SK-N-SH treated with all-trans-retinoic acid at 6 μM for 48 hours (cell line): ENCODE data around the gene AKIP1.
A peak's percentile ranks its signal among the peaks of the same experiment; 100 is the strongest.

Experiments used
- ATAC-seq: fragments of 200-7000 bp; cut with Tn5 transposase; 3 replicates; pipeline ENCODE4 v1.9.1; 2020; ENCODE audit warnings: mild to moderate bottlenecking, moderate library complexity
- ARNTL ChIP-seq: fragments of 450-650 bp; formaldehyde crosslinking; IDR thresholded peaks from 2 replicates; pipeline ENCODE4 v1.5.0; 2020; ENCODE audit warnings: low read depth, mild to moderate bottlenecking, moderate library complexity, borderline replicate concordance
- BACH2 ChIP-seq: fragments of 250-450 bp; sonication (Bioruptor Pico); IDR thresholded peaks from 2 replicates; pipeline ENCODE4 v1.9.0; 2021; ENCODE audit warnings: mild to moderate bottlenecking, borderline replicate concordance
- CREB5 ChIP-seq: fragments of 250-450 bp; sonication (Bioruptor Pico); IDR thresholded peaks from 2 replicates; pipeline ENCODE4 v1.5.1; 2020; ENCODE audit warnings: low read depth, mild to moderate bottlenecking, moderate library complexity
- CSDC2 ChIP-seq: fragments of 250-450 bp; sonication (Bioruptor Pico); IDR thresholded peaks from 2 replicates; pipeline ENCODE4 v1.5.0; 2020; ENCODE audit warnings: mild to moderate bottlenecking, moderate library complexity
- CSRNP3 ChIP-seq: fragments of 250-450 bp; sonication (Bioruptor Pico); IDR thresholded peaks from 2 replicates; pipeline ENCODE4 v1.5.1; 2021; ENCODE audit warnings: mild to moderate bottlenecking, moderate library complexity
- ESRRG ChIP-seq: fragments of 250-450 bp; sonication (Bioruptor Pico); IDR thresholded peaks from 2 replicates; pipeline ENCODE4 v1.6.1; 2021; ENCODE audit warnings: mild to moderate bottlenecking
- GLIS3 ChIP-seq: fragments of 250-450 bp; sonication (Bioruptor Pico); IDR thresholded peaks from 2 replicates; pipeline ENCODE4 v1.5.0; 2020; ENCODE audit warnings: mild to moderate bottlenecking, moderate library complexity
- ISL1 ChIP-seq: fragments of 250-450 bp; sonication (Bioruptor Pico); IDR thresholded peaks from 2 replicates; pipeline ENCODE4 v2.1.2; 2022; ENCODE audit warnings: mild to moderate bottlenecking, moderate library complexity
- PPARA ChIP-seq: fragments of 250-450 bp; sonication (Bioruptor Pico); IDR thresholded peaks from 2 replicates; pipeline ENCODE4 v1.5.0; 2020; ENCODE audit warnings: mild to moderate bottlenecking, borderline replicate concordance
- RARB ChIP-seq: fragments of 250-450 bp; sonication (Bioruptor Pico); IDR thresholded peaks from 2 replicates; pipeline ENCODE4 v1.8.0; 2021; ENCODE audit warnings: mild to moderate bottlenecking, moderate library complexity
- SNAI2 ChIP-seq: fragments of 250-450 bp; sonication (Bioruptor Pico); IDR thresholded peaks from 2 replicates; pipeline ENCODE4 v1.5.0; 2020; ENCODE audit warnings: mild to moderate bottlenecking, moderate library complexity
- TCF4 ChIP-seq: fragments of 250-450 bp; sonication (Bioruptor Pico); IDR thresholded peaks from 2 replicates; pipeline ENCODE4 v1.8.0; 2021; ENCODE audit warnings: mild to moderate bottlenecking, moderate library complexity, borderline replicate concordance
- TOX ChIP-seq: fragments of 250-450 bp; sonication (Bioruptor Pico); IDR thresholded peaks from 2 replicates; pipeline ENCODE4 v1.8.0; 2021; ENCODE audit warnings: mild to moderate bottlenecking, moderate library complexity, borderline replicate concordance
- ZC3H10 ChIP-seq: fragments of 250-450 bp; sonication (Bioruptor Pico); IDR thresholded peaks from 2 replicates; pipeline ENCODE4 v1.5.1; 2021; ENCODE audit warnings: mild to moderate bottlenecking, moderate library complexity
- ZFP3 ChIP-seq: fragments of 250-450 bp; sonication (Bioruptor Pico); IDR thresholded peaks from 2 replicates; pipeline ENCODE4 v1.5.0; 2020; ENCODE audit warnings: mild to moderate bottlenecking, moderate library complexity
- ZFP30 ChIP-seq: fragments of 450-650 bp; formaldehyde crosslinking; IDR thresholded peaks from 2 replicates; pipeline ENCODE4 v1.5.0; 2022; ENCODE audit warnings: mild to moderate bottlenecking, moderate library complexity
- ZNF565 ChIP-seq: fragments of 450-650 bp; formaldehyde crosslinking; conservative IDR thresholded peaks from 2 replicates; pipeline ENCODE4 v1.5.0; 2020; ENCODE audit warnings: low read depth, mild to moderate bottlenecking, moderate library complexity
- ZNF70 ChIP-seq: fragments of 450-650 bp; formaldehyde crosslinking; IDR thresholded peaks from 2 replicates; pipeline ENCODE4 v1.5.0; 2020; ENCODE audit warnings: mild to moderate bottlenecking, moderate library complexity
- ZNF8 ChIP-seq: fragments of 450-650 bp; formaldehyde crosslinking; IDR thresholded peaks from 2 replicates; pipeline ENCODE4 v1.5.0; 2020; ENCODE audit warnings: mild to moderate bottlenecking, moderate library complexity
- TF ChIP-seq, protein P1 (sequence below): fragments of 250-450 bp; sonication (Bioruptor Pico); IDR thresholded peaks from 2 replicates; pipeline ENCODE4 v1.8.0; 2021; ENCODE audit warnings: low read depth, mild to moderate bottlenecking, moderate library complexity, borderline replicate concordance
- TF ChIP-seq, protein P2 (sequence below): fragments of 250-450 bp; sonication (Bioruptor Pico); IDR thresholded peaks from 2 replicates; pipeline ENCODE4 v1.8.0; 2020; ENCODE audit warnings: mild to moderate bottlenecking, moderate library complexity, borderline replicate concordance

Gene AKIP1

GRCh38 chr11:8956860-8957259, 45.9 kb downstream of the AKIP1 start:
- ATAC-seq: no peak
- TF ChIP-seq ZFP3 (CRISPR knock-in tag): no peak
- no peak for TF ChIP-seq TCF4
- TF ChIP-seq SNAI2 (CRISPR knock-in tag): no peak
- TF ChIP-seq ESRRG (CRISPR knock-in tag): no peak
- TF ChIP-seq ZNF70 (CRISPR knock-in tag): no peak
- TF ChIP-seq ARNTL (CRISPR knock-in tag): no peak
- no peak for TF ChIP-seq PPARA
- no peak for TF ChIP-seq CSRNP3 (CRISPR knock-in tag)
- no peak for TF ChIP-seq TOX (CRISPR knock-in tag)
- TF ChIP-seq ZC3H10 (CRISPR knock-in tag): no peak
- TF ChIP-seq, protein P1, sequence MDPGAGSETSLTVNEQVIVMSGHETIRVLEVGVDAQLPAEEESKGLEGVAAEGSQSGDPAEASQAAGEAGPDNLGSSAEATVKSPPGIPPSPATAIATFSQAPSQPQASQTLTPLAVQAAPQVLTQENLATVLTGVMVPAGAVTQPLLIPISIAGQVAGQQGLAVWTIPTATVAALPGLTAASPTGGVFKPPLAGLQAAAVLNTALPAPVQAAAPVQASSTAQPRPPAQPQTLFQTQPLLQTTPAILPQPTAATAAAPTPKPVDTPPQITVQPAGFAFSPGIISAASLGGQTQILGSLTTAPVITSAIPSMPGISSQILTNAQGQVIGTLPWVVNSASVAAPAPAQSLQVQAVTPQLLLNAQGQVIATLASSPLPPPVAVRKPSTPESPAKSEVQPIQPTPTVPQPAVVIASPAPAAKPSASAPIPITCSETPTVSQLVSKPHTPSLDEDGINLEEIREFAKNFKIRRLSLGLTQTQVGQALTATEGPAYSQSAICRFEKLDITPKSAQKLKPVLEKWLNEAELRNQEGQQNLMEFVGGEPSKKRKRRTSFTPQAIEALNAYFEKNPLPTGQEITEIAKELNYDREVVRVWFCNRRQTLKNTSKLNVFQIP: no peak
- TF ChIP-seq BACH2: no peak
- TF ChIP-seq GLIS3: no peak
- TF ChIP-seq CSDC2 (CRISPR knock-in tag): no peak

- peak; percentile 36 for ATAC-seq
- no peak for TF ChIP-seq ISL1 (CRISPR knock-in tag)
- TF ChIP-seq, protein P1: no peak
- no peak for TF ChIP-seq GLIS3
- no peak for TF ChIP-seq TOX (CRISPR knock-in tag)
- no peak for TF ChIP-seq BACH2
Measured at GRCh38 chr11:8959546-8960166, 48.7 kb downstream of the AKIP1 start.

DNA sequence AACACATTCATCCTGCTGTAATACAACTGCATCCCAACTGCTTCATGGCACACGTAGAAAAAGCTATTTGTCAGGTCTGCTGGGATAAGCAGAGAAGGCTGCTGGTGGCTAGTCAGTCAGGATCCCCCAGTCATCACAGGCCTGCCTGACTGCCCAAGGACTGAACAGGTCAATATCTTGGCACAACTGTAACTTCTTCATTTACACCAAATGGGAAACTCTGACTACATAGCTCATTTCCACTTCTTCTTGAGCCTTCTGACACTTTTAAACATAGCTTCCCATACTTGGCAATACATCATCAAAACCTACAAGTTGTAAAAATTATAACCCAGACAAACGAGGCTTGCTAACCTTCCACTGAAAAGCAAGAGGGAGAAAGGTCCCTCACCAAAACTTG, 50.4 kb downstream of the AKIP1 start:
- ATAC-seq: no peak
- no peak for TF ChIP-seq ZFP30 (CRISPR knock-in tag)
- no peak for TF ChIP-seq PPARA
- TF ChIP-seq ZNF70 (CRISPR knock-in tag): no peak
- no peak for TF ChIP-seq GLIS3
- no peak for TF ChIP-seq ARNTL (CRISPR knock-in tag)
- no peak for TF ChIP-seq BACH2
- no peak for TF ChIP-seq ZC3H10 (CRISPR knock-in tag)

DNA sequence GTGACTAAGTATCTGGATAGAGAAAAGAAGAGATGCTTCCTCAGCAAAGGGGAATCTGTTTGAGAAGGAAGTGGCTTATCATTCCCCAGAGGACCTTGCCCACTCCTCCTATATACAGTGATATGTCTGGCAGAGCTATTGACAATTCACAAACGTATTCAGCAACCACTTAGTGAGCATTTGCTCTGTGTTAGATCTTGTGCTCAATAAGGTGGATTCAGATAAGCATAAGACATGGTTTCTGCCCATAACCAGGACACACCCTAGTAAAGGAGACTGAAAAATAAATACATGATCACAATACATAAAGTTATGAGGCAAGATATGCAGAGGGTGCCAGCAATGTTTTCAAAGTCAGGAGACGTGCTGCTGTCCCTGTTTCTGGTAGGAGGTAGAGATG, 51.9 kb downstream of the AKIP1 start:
- TF ChIP-seq ESRRG (CRISPR knock-in tag) (no peak), RARB (no peak), PPARA (no peak)
- TF ChIP-seq, all 23 proteins: peak for 0
- no peak for ATAC-seq

- peak; percentile 78 for ATAC-seq
- TF ChIP-seq, protein P2, sequence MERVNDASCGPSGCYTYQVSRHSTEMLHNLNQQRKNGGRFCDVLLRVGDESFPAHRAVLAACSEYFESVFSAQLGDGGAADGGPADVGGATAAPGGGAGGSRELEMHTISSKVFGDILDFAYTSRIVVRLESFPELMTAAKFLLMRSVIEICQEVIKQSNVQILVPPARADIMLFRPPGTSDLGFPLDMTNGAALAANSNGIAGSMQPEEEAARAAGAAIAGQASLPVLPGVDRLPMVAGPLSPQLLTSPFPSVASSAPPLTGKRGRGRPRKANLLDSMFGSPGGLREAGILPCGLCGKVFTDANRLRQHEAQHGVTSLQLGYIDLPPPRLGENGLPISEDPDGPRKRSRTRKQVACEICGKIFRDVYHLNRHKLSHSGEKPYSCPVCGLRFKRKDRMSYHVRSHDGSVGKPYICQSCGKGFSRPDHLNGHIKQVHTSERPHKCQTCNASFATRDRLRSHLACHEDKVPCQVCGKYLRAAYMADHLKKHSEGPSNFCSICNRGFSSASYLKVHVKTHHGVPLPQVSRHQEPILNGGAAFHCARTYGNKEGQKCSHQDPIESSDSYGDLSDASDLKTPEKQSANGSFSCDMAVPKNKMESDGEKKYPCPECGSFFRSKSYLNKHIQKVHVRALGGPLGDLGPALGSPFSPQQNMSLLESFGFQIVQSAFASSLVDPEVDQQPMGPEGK (CRISPR knock-in tag): no peak
- TF ChIP-seq PPARA: no peak
- no peak for TF ChIP-seq CREB5 (CRISPR knock-in tag)
- TF ChIP-seq BACH2: no peak
- TF ChIP-seq, protein P1: no peak
- TF ChIP-seq ZNF565 (CRISPR knock-in tag): no peak
- no peak for TF ChIP-seq GLIS3
- no peak for TF ChIP-seq ZFP30 (CRISPR knock-in tag)
- no peak for TF ChIP-seq TCF4
- no peak for TF ChIP-seq ZNF8
- TF ChIP-seq ZC3H10 (CRISPR knock-in tag): no peak
- TF ChIP-seq CSRNP3 (CRISPR knock-in tag): no peak
Measured at GRCh38 chr11:8963569-8964323, 52.8 kb downstream of the AKIP1 start.
